WTC11 (cell line): ENCODE data around the gene MYLK4.

Source experiments
- E2F4 ChIP-seq: sonication (generic); formaldehyde crosslinking; IDR thresholded peaks from 2 replicates; pipeline ENCODE4 v1.8.1; 2022; ENCODE audit warnings: low read depth, mild to moderate bottlenecking, moderate library complexity, missing genetic modification reagents, borderline replicate concordance
- ELF4 ChIP-seq: sonication (generic); formaldehyde crosslinking; IDR thresholded peaks from 2 replicates; pipeline ENCODE4 v1.8.1; 2022; ENCODE audit warnings: low read depth, mild to moderate bottlenecking, moderate library complexity, missing genetic modification reagents
- ETV6 ChIP-seq: sonication (generic); formaldehyde crosslinking; IDR thresholded peaks from 2 replicates; pipeline ENCODE4 v1.8.1; 2022; ENCODE audit warnings: mild to moderate bottlenecking, missing genetic modification reagents
- ZNF425 ChIP-seq: fragments of 250-450 bp; sonication (Bioruptor Pico); conservative IDR thresholded peaks from 2 replicates; pipeline ENCODE4 v1.9.0; 2021; ENCODE audit warnings: mild to moderate bottlenecking

- TF ChIP-seq ETV6 (CRISPR knock-in tag) (no peak), E2F4 (CRISPR knock-in tag) (no peak), ELF4 (CRISPR knock-in tag) (no peak), ZNF425 (no peak)
Observed at GRCh38 chr6:2791450-2791974, 40.8 kb upstream of the MYLK4 start.
